Measurements from ENCODE around the gene TECPR1. TPM values are rescaled to one million over a fixed set of nuclear protein-coding genes. Genes with fewer than 3 reads are reported as not detected.

TECPR1 gene
- total RNA-seq, 1 donor from 2014 or later, result 23.9 TPM

GRCh38 chr7:98209166-98209920 is 42.7 kb downstream of the TECPR1 start:
- Histone ChIP-seq H4K20me1 (ENCODE audit: insufficient read depth, low read length) (no peaks in the 10 kb centered on the region), H3K4me2 (ENCODE audit: low read length) (no peak overlapping the region), H3K36me3 (ENCODE audit: insufficient read depth, low read length) (no peaks in the 10 kb centered on the region), H3K79me2 (ENCODE audit: insufficient read depth, low read length) (no peaks in the 10 kb centered on the region), H3K27ac (ENCODE audit: low read depth, low read length) (no peak overlapping the region), H3K4me1 (ENCODE audit: insufficient read depth, low read length) (peaks cover 5% of the 10 kb centered on the region), H3K9me3 (ENCODE audit: insufficient read depth, low read depth, low read length) (no peaks in the 10 kb centered on the region), H3K27me3 (ENCODE audit: insufficient read depth, low read length) (no peaks in the 10 kb centered on the region), H2AFZ (ENCODE audit: low read depth, low read length) (no peak overlapping the region), H3K4me3 (ENCODE audit: insufficient read depth, low read depth, low read length) (no peak overlapping the region), H3K9ac (ENCODE audit: low read length) (no peak overlapping the region)
- DNase-seq (ENCODE audit: low read depth), result no peak
- no peak for FAIRE-seq
- H3K36me3 Mint-ChIP-seq (ENCODE audit: low read depth, unreplicated experiment), result peaks cover 7% of the 10 kb centered on the region
- no peaks in the 10 kb centered on the region for H3K9me3 Mint-ChIP-seq (ENCODE audit: unreplicated experiment)
- no peaks in the 10 kb centered on the region for H3K27me3 Mint-ChIP-seq (ENCODE audit: low read depth, unreplicated experiment)
- peaks cover 7% of the 10 kb centered on the region for H3K4me1 Mint-ChIP-seq (ENCODE audit: low read depth, unreplicated experiment)
- no peak overlapping the region for H3K27ac Mint-ChIP-seq (ENCODE audit: unreplicated experiment)
- TF ChIP-seq CTCF (IDR thresholded peaks at IDR 0.05; ENCODE audit: insufficient read depth, low read depth, low read length) (no peak), EZH2 (IDR thresholded peaks at IDR 0.05; ENCODE audit: insufficient read depth, low read length) (no peak)
- H3K4me3 Mint-ChIP-seq (ENCODE audit: unreplicated experiment), result no peak overlapping the region

- FAIRE-seq, result no peak
Measured at GRCh38 chr7:98206451-98207330, 45.3 kb downstream of the TECPR1 start.

More at GRCh38 chr7:98206451-98207330, 45.3 kb downstream of the TECPR1 start:
- H3K27me3 Mint-ChIP-seq (ENCODE audit: low read depth, unreplicated experiment), result no peaks in the 10 kb centered on the region
- Histone ChIP-seq H3K9me3 (ENCODE audit: insufficient read depth, low read depth, low read length) (no peaks in the 10 kb centered on the region), H3K9ac (ENCODE audit: low read length) (no peak overlapping the region), H3K36me3 (ENCODE audit: insufficient read depth, low read length) (no peaks in the 10 kb centered on the region), H3K4me1 (ENCODE audit: insufficient read depth, low read length) (peaks cover 3% of the 10 kb centered on the region), H4K20me1 (ENCODE audit: insufficient read depth, low read length) (no peaks in the 10 kb centered on the region), H2AFZ (ENCODE audit: low read depth, low read length) (no peak overlapping the region), H3K4me3 (ENCODE audit: insufficient read depth, low read depth, low read length) (no peak overlapping the region), H3K27ac (ENCODE audit: low read depth, low read length) (no peak overlapping the region), H3K4me2 (ENCODE audit: low read length) (no peak overlapping the region), H3K79me2 (ENCODE audit: insufficient read depth, low read length) (no peaks in the 10 kb centered on the region), H3K27me3 (ENCODE audit: insufficient read depth, low read length) (no peaks in the 10 kb centered on the region)
- H3K4me3 Mint-ChIP-seq (ENCODE audit: unreplicated experiment), result peak overlapping the region; percentile 40
- H3K9me3 Mint-ChIP-seq (ENCODE audit: unreplicated experiment), result no peaks in the 10 kb centered on the region
- no peak for DNase-seq (ENCODE audit: low read depth)
- H3K27ac Mint-ChIP-seq (ENCODE audit: unreplicated experiment), result no peak overlapping the region
- no peak for TF ChIP-seq CTCF (IDR thresholded peaks at IDR 0.05; ENCODE audit: insufficient read depth, low read depth, low read length)
- no peak for TF ChIP-seq EZH2 (IDR thresholded peaks at IDR 0.05; ENCODE audit: insufficient read depth, low read length)
- peaks cover 7% of the 10 kb centered on the region for H3K36me3 Mint-ChIP-seq (ENCODE audit: low read depth, unreplicated experiment)
- H3K4me1 Mint-ChIP-seq (ENCODE audit: low read depth, unreplicated experiment), result peaks cover 11% of the 10 kb centered on the region

Measured in astrocyte (in vitro differentiated cells and primary cell).